Prostate gland (tissue), 2 donors: ENCODE measurements around the gene SLC27A2. TPM values are rescaled to one million over a fixed set of nuclear protein-coding genes. Genes with fewer than 3 reads are reported as not detected.

ENCODE experiments used
- DNase-seq: peaks from one replicate; pipeline ENCODE4 v3.0.0-alpha.2; 2019; ENCODE audit warnings: low spot score
- H3K27ac ChIP-seq, 2 donors: fragments of 200-600 bp; sonication (generic); 2 replicates each; pipeline ENCODE4 v1.5.1; 2017 to 2019
- H3K27me3 ChIP-seq: fragments of 200-600 bp; sonication (generic); replicated peaks from 2 replicates; pipeline ENCODE4 v1.5.1; 2019; ENCODE audit not compliant: insufficient read depth
- H3K36me3 ChIP-seq, 2 donors: fragments of 200-600 bp; sonication (generic); 1 replicate in 1 of 2; 2 replicates in 1 of 2; pipeline versions ENCODE4 v1.5.1 to v1.8.1; 2017 to 2019
- H3K4me1 ChIP-seq: fragments of 200-600 bp; sonication (generic); replicated peaks from 2 replicates; pipeline ENCODE4 v1.5.1; 2019
- H3K4me3 ChIP-seq, 2 donors: fragments of 200-600 bp; sonication (generic); 2 replicates each; pipeline ENCODE4 v1.5.1; 2017 to 2019
- H3K9me3 ChIP-seq: fragments of 200-600 bp; sonication (generic); 2 replicates; pipeline ENCODE4 v1.5.1; 2017
- CTCF ChIP-seq, 4 experiments: fragments of 200-600 bp in 2 of 4; fragments of 450-650 bp in 2 of 4; sonication (generic) in 2 of 4; IDR thresholded peaks; 1 replicate in 3 of 4; 2 replicates in 1 of 4; pipeline ENCODE4 v1.5.1; 2016 to 2019; ENCODE audit warnings: antibody characterized with exemption in 4 of 4, mild to moderate bottlenecking in 2 of 4, moderate library complexity in 2 of 4
- POLR2A ChIP-seq: fragments of 450-650 bp; IDR thresholded peaks from one replicate; pipeline ENCODE4 v1.6.1; 2016; ENCODE audit warnings: antibody characterized with exemption, mild to moderate bottlenecking
- POLR2AphosphoS5 ChIP-seq: sonication (generic); formaldehyde crosslinking; IDR thresholded peaks from one replicate; pipeline ENCODE4 v1.6.1; 2017; ENCODE audit warnings: antibody characterized with exemption
- WGBS: methylation state at CpG from one replicate; pipeline ENCODE4 v1.1.5; 2018; 5-methylcytosine and 5-hydroxymethylcytosine counted together
- intact Hi-C: fragments of 100-400 bp; cut with DNase I; formaldehyde crosslinking; loops from one replicate; pipeline ENCODE4 v1.14.2; 2022
- total RNA-seq, 2 donors: library from RNA; depleted of rRNA; stranded (reverse); fragments of >200 nt; gene quantifications; one replicate each; pipeline ENCODE4 v1.1.0, GENCODE V29; 2016

Gene SLC27A2
- total RNA-seq, 2 donors from 2014 or later, result 4.7 to 22.0 TPM

DNA sequence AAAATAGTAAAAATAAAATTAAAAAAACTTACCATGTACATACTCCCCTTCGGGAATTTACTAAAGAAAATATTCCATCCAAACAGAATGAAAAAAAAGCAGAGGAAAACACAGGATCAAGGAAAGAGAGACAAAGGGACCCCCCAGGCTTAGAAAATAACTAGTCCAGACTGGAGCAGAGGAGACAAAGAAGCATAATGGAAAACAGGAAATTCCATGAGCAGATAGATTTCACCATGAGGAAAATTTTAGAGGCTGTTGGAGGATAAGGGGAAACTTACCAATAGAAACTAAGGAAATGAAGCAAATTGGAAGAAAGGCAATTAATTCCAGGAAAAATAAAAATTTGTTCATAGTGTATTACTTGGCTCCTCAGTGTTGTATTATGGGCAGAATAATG is 36.7 kb downstream of the SLC27A2 start:
- H3K4me3 ChIP-seq, result no peak overlapping the region
- intact Hi-C loops, result no loop called here
- H3K36me3 ChIP-seq, result no peaks in the 10 kb centered on the region
- H3K27me3 ChIP-seq, result no peaks in the 10 kb centered on the region
- no peak for TF ChIP-seq POLR2A
- no peak for TF ChIP-seq CTCF (IDR thresholded peaks at IDR 0.05)
- no peak for TF ChIP-seq POLR2AphosphoS5
- 78% methylated on average over 1 of the region's 1 CpG for WGBS
- H3K27ac ChIP-seq, result no peak overlapping the region
- no peak for DNase-seq
- no peaks in the 10 kb centered on the region for H3K9me3 ChIP-seq
- H3K4me1 ChIP-seq, result no peaks in the 10 kb centered on the region

- intact Hi-C loops, result no loop called here
- no peaks in the 10 kb centered on the region for H3K4me1 ChIP-seq
- no peaks in the 10 kb centered on the region for H3K36me3 ChIP-seq
- WGBS, result 87% methylated on average over 2 of the region's 2 CpGs
- H3K27ac ChIP-seq, result no peak overlapping the region
- DNase-seq, result no peak
- no peaks in the 10 kb centered on the region for H3K9me3 ChIP-seq
- no peak for TF ChIP-seq CTCF (IDR thresholded peaks at IDR 0.05)
- no peak for TF ChIP-seq POLR2A
- no peak for TF ChIP-seq POLR2AphosphoS5
- no peak overlapping the region for H3K4me3 ChIP-seq
- H3K27me3 ChIP-seq, result no peaks in the 10 kb centered on the region
Measured at GRCh38 chr15:50219820-50220219, 37.8 kb downstream of the SLC27A2 start.

- DNase-seq, result no peak
- 69% methylated on average over 2 of the region's 2 CpGs for WGBS
- Histone ChIP-seq H3K27ac (no peak overlapping the region), H3K27me3 (no peaks in the 10 kb centered on the region), H3K9me3 (no peaks in the 10 kb centered on the region), H3K4me1 (no peaks in the 10 kb centered on the region), H3K4me3 (no peak overlapping the region), H3K36me3 (no peaks in the 10 kb centered on the region)
- TF ChIP-seq CTCF (IDR thresholded peaks at IDR 0.05) (no peak), POLR2AphosphoS5 (no peak), POLR2A (no peak)
- intact Hi-C loops, result no loop called here
Measured at GRCh38 chr15:50222181-50222580, 40.2 kb downstream of the SLC27A2 start.

GRCh38 chr15:50224606-50225005 is 42.6 kb downstream of the SLC27A2 start:
- TF ChIP-seq POLR2AphosphoS5, result no peak
- no peak for TF ChIP-seq CTCF (IDR thresholded peaks at IDR 0.05)
- no peak for TF ChIP-seq POLR2A
- H3K27ac ChIP-seq, result no peak overlapping the region
- intact Hi-C loops, result no loop called here
- H3K36me3 ChIP-seq, result no peaks in the 10 kb centered on the region
- H3K27me3 ChIP-seq, result no peaks in the 10 kb centered on the region
- H3K4me3 ChIP-seq, result no peak overlapping the region
- no peaks in the 10 kb centered on the region for H3K9me3 ChIP-seq
- H3K4me1 ChIP-seq, result no peaks in the 10 kb centered on the region
- WGBS, result 76% methylated on average over 5 of the region's 5 CpGs
- DNase-seq, result no peak

- Histone ChIP-seq H3K4me3 (no peak overlapping the region), H3K9me3 (no peaks in the 10 kb centered on the region), H3K27ac (no peak overlapping the region), H3K36me3 (no peaks in the 10 kb centered on the region), H3K27me3 (no peaks in the 10 kb centered on the region), H3K4me1 (no peaks in the 10 kb centered on the region)
- DNase-seq, result no peak
- TF ChIP-seq POLR2AphosphoS5 (no peak), POLR2A (no peak), CTCF (IDR thresholded peaks at IDR 0.05) (no peak)
- intact Hi-C loops, result no loop called here
- 95% methylated on average over 1 of the region's 1 CpG for WGBS
Measured at GRCh38 chr15:50225057-50225456, 43.1 kb downstream of the SLC27A2 start.
